Left cardiac atrium (tissue), 4 donors: ENCODE data around the gene TMEM256. TPM values are rescaled to one million over a fixed set of nuclear protein-coding genes. Genes with fewer than 3 reads are reported as not detected.
A peak's percentile ranks its signal among the peaks of the same experiment; 100 is the strongest.

Source experiments
- ATAC-seq, 2 donors: fragments of 200-7000 bp; cut with Tn5 transposase; one replicate each; pipeline ENCODE4 v1.9.1; 2020; ENCODE audit warnings: mild to moderate bottlenecking in 2 of 2, moderate library complexity in 2 of 2
- DNase-seq: peaks from one replicate; pipeline ENCODE4 v3.0.0-alpha.2; 2020
- intact Hi-C, 2 donors: fragments of 100-400 bp; cut with DNase I; formaldehyde crosslinking; loops; one replicate each; pipeline versions ENCODE4 v1.14.1 to v1.15.1; 2022 to 2023
- total RNA-seq, 2 donors: library from RNA; stranded (reverse); fragmentation: NEBNext Ultra II Directional; extraction: Animal tissue kit (Norgen Biotek cat#: 25700); gene quantifications; one replicate each; pipeline ENCODE4 v1.2.1, GENCODE V29; 2021
- donor health status: DM: no; HTN: yes; CAD: no.
- donor health status: DM: no; HTN: yes; CAD: no; lungs with severe emphysema.
- donor health status: DM: yes; HTN: yes; CAD: no.
- donor health status: Dilated cardiomyopathy.

TMEM256 gene
- total RNA-seq, 2 donors from 2014 or later, result 67.3 to 69.2 TPM

GRCh38 chr17:7435676-7436555 is 32.0 kb upstream of the TMEM256 start:
- ATAC-seq, result peak in 1 of 2 donors; percentile 5
- peak; percentile 47 for DNase-seq
- intact Hi-C loops, result loop anchor here (2.0 to 10.0 kb wide), 5 partner anchors 31 to 129 kb away; partner anchors contain the start of genes SENP3 (in 2 of the 2), TMEM256 (in 1 of the 2) and TMEM95 (in 1 of the 2)

GRCh38 chr17:7432296-7432695 is 28.4 kb upstream of the TMEM256 start:
- DNase-seq, result no peak
- ATAC-seq, result no peak
- intact Hi-C loops, result loop anchor here in 1 of 2 donors (10.0 kb wide), 1 partner anchor 133 kb away; the partner anchor contains the start of gene SENP3

GRCh38 chr17:7431231-7431630 is 27.3 kb upstream of the TMEM256 start:
- no peak for ATAC-seq
- intact Hi-C loops, result loop anchor here in 1 of 2 donors (10.0 kb wide), 1 partner anchor 134 kb away; the partner anchor contains the start of gene SENP3
- DNase-seq, result no peak

GRCh38 chr17:7429722-7430121 is 25.8 kb upstream of the TMEM256 start:
- DNase-seq (no peak), ATAC-seq (peak in 1 of 2 donors; percentile 5)
- intact Hi-C loops, result loop anchor here (5.0 to 10.0 kb wide), 2 partner anchors 62 to 135 kb away; partner anchors contain the start of gene SENP3 (in 1 of the 2)

- ATAC-seq (no peak), DNase-seq (no peak)
- intact Hi-C loops, result loop anchor here in 1 of 2 donors (5.0 kb wide), 1 partner anchor 61 kb away; no protein-coding TSS in a partner anchor
Measured at GRCh38 chr17:7428557-7428956, 24.7 kb upstream of the TMEM256 start, which contains the start of gene SPEM3. Gene SPEM3 (plus strand): TSS chr17:7428857. CDS start chr17:7428903, 46 bp downstream.

GRCh38 chr17:7427549-7427948 is 23.7 kb upstream of the TMEM256 start:
- DNase-seq, result no peak
- ATAC-seq, result no peak
- intact Hi-C loops, result loop anchor here in 1 of 2 donors (5.0 kb wide), 1 partner anchor 60 kb away; no protein-coding TSS in a partner anchor

- DNase-seq, result no peak
- peak in 1 of 2 donors; percentile 18 for ATAC-seq
- intact Hi-C loops, result loop anchor here in 1 of 2 donors (5.0 kb wide), 1 partner anchor 60 kb away; no protein-coding TSS in a partner anchor
Measured at GRCh38 chr17:7426896-7427489, 23.1 kb upstream of the TMEM256 start.

GRCh38 chr17:7426203-7426863 is 22.4 kb upstream of the TMEM256 start:
- intact Hi-C loops, result loop anchor here in 1 of 2 donors (5.0 kb wide), 1 partner anchor 59 kb away; no protein-coding TSS in a partner anchor
- DNase-seq, result no peak
- no peak for ATAC-seq

GRCh38 chr17:7425756-7426155 is 21.9 kb upstream of the TMEM256 start:
- no peak for DNase-seq
- no peak for ATAC-seq
- intact Hi-C loops, result loop anchor here in 1 of 2 donors (5.0 kb wide), 1 partner anchor 58 kb away; no protein-coding TSS in a partner anchor

GRCh38 chr17:7425316-7425715 is 21.4 kb upstream of the TMEM256 start, which contains the start of gene SPEM2:
Gene SPEM2 (plus strand): TSS chr17:7425616. CDS start chr17:7425689, 73 bp downstream.
- ATAC-seq, result no peak
- no peak for DNase-seq
- intact Hi-C loops, result loop anchor here in 1 of 2 donors (5.0 kb wide), 1 partner anchor 58 kb away; no protein-coding TSS in a partner anchor

- intact Hi-C loops, result no loop called here
- DNase-seq (no peak), ATAC-seq (no peak)
Measured at GRCh38 chr17:7423679-7424078, 19.8 kb upstream of the TMEM256 start.

- DNase-seq, result no peak
- no peak for ATAC-seq
- intact Hi-C loops, result no loop called here
Measured at GRCh38 chr17:7421186-7421585, 17.3 kb upstream of the TMEM256 start.

GRCh38 chr17:7419819-7420610 is 16.1 kb upstream of the TMEM256 start, which contains the start of gene SPEM1:
Gene SPEM1 (plus strand): TSS chr17:7420324. CDS start chr17:7420385, 61 bp downstream.
- DNase-seq, result no peak
- intact Hi-C loops, result no loop called here

GRCh38 chr17:7418472-7419152 is 14.7 kb upstream of the TMEM256 start:
- ATAC-seq (no peak), DNase-seq (no peak)
- intact Hi-C loops, result no loop called here

More at GRCh38 chr17:7419819-7420610, 16.1 kb upstream of the TMEM256 start, which contains the start of gene SPEM1:
- ATAC-seq, result no peak

- intact Hi-C loops, result no loop called here
- ATAC-seq (no peak), DNase-seq (no peak)
Measured at GRCh38 chr17:7417056-7417655, 13.3 kb upstream of the TMEM256 start.

GRCh38 chr17:7416323-7416722 is 12.4 kb upstream of the TMEM256 start:
- no peak for DNase-seq
- ATAC-seq, result no peak
- intact Hi-C loops, result no loop called here

- ATAC-seq, result no peak
- intact Hi-C loops, result no loop called here
- DNase-seq, result no peak
Measured at GRCh38 chr17:7415784-7416183, 11.9 kb upstream of the TMEM256 start.
